Peyer's patch (tissue), 4 donors: ENCODE data around the gene OR10H4.

Experiments
- CTCF ChIP-seq, 6 experiments: fragments of 450-650 bp in 4 of 6; fragments of 200-600 bp in 2 of 6; sonication (generic) in 1 of 6; IDR thresholded peaks; one replicate each; pipeline ENCODE4 v1.5.1; 2017 to 2019; ENCODE audit warnings: antibody characterized with exemption in 6 of 6, mild to moderate bottlenecking in 3 of 6, moderate library complexity in 1 of 6
- POLR2A ChIP-seq, 2 donors: fragments of 450-650 bp; IDR thresholded peaks; one replicate each; pipeline ENCODE4 v1.5.1; 2017; ENCODE audit warnings: antibody characterized with exemption in 2 of 2, mild to moderate bottlenecking in 2 of 2, moderate library complexity in 2 of 2

DNA sequence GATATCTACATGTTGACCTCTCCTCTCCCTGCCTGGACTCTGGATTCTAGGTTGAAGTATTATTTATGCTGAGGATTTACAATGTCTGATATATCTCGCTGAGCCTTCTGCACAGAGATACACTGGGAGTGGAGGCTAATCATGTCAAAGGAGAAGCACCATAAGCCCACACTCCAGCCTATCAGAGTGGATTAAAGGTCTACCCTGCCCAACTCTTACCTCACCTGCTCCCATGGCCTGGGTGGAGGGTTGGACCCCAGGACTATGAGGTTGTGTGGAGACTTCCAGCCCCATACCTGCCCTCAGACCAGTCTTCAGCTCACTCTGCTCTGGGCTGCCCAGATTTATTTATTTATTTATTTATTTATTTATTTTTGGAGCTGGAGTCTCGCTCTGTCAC is 15.4 kb downstream of the OR10H4 start:
- TF ChIP-seq CTCF (IDR thresholded peaks at IDR 0.05) (no peak), POLR2A (IDR thresholded peaks at IDR 0.05) (no peak)
